ENCODE results near the gene ITGB6.
"Not testable (repeated sequence)": the region's sequence is repeated elsewhere in the genome, so short reads cannot be mapped to it uniquely, and the experiment has no call there.

ITGB6 gene

GRCh38 chr2:160144280-160144990 is 55.6 kb downstream of the ITGB6 start:
- no peak for DNase-seq
- TF ChIP-seq GATA1 (IDR thresholded peaks at IDR 0.05; ENCODE audit: low read depth, low read length) (no peak), POLR2A (IDR thresholded peaks at IDR 0.05; ENCODE audit: low read length) (no peak)

- no peak for TF ChIP-seq GATA1 (IDR thresholded peaks at IDR 0.05; ENCODE audit: low read depth, low read length)
- TF ChIP-seq POLR2A (IDR thresholded peaks at IDR 0.05; ENCODE audit: low read length) = no peak
- no peak for DNase-seq
Measured at GRCh38 chr2:160142472-160142871, 57.6 kb downstream of the ITGB6 start.

- DNase-seq = no peak
- no peak for TF ChIP-seq POLR2A (IDR thresholded peaks at IDR 0.05; ENCODE audit: low read length)
- TF ChIP-seq GATA1 (IDR thresholded peaks at IDR 0.05; ENCODE audit: low read depth, low read length) = no peak
Measured at GRCh38 chr2:160141912-160142311, 58.2 kb downstream of the ITGB6 start.

- TF ChIP-seq POLR2A (IDR thresholded peaks at IDR 0.05; ENCODE audit: low read length) = no peak
- no peak for TF ChIP-seq GATA1 (IDR thresholded peaks at IDR 0.05; ENCODE audit: low read depth, low read length)
- no peak for DNase-seq
Measured at GRCh38 chr2:160141419-160141818, 58.7 kb downstream of the ITGB6 start.

- TF ChIP-seq POLR2A (IDR thresholded peaks at IDR 0.05; ENCODE audit: low read length) = no peak
- no peak for TF ChIP-seq GATA1 (IDR thresholded peaks at IDR 0.05; ENCODE audit: low read depth, low read length)
- no peak for DNase-seq
Measured at GRCh38 chr2:160140471-160140870, 59.6 kb downstream of the ITGB6 start.

GRCh38 chr2:160139991-160140390 is 60.1 kb downstream of the ITGB6 start:
- TF ChIP-seq GATA1 (IDR thresholded peaks at IDR 0.05; ENCODE audit: low read depth, low read length) (no peak), POLR2A (IDR thresholded peaks at IDR 0.05; ENCODE audit: low read length) (no peak)
- DNase-seq = no peak

- DNase-seq = no peak
- TF ChIP-seq GATA1 (IDR thresholded peaks at IDR 0.05; ENCODE audit: low read depth, low read length) = no peak
- no peak for TF ChIP-seq POLR2A (IDR thresholded peaks at IDR 0.05; ENCODE audit: low read length)
Measured at GRCh38 chr2:160139350-160139749, 60.7 kb downstream of the ITGB6 start.

GRCh38 chr2:160138406-160138805 is 61.7 kb downstream of the ITGB6 start:
- TF ChIP-seq GATA1 (IDR thresholded peaks at IDR 0.05; ENCODE audit: low read depth, low read length) (no peak), POLR2A (IDR thresholded peaks at IDR 0.05; ENCODE audit: low read length) (no peak)
- DNase-seq = no peak

GRCh38 chr2:160137464-160137863 is 62.6 kb downstream of the ITGB6 start:
- no peak for DNase-seq
- TF ChIP-seq GATA1 (IDR thresholded peaks at IDR 0.05; ENCODE audit: low read depth, low read length) (no peak), POLR2A (IDR thresholded peaks at IDR 0.05; ENCODE audit: low read length) (no peak)

GRCh38 chr2:160132761-160133160 is 67.3 kb downstream of the ITGB6 start:
- TF ChIP-seq POLR2A (IDR thresholded peaks at IDR 0.05; ENCODE audit: low read length) (no peak), GATA1 (IDR thresholded peaks at IDR 0.05; ENCODE audit: low read depth, low read length) (no peak)
- no peak for DNase-seq

- no peak for DNase-seq
- TF ChIP-seq GATA1 (IDR thresholded peaks at IDR 0.05; ENCODE audit: low read depth, low read length) (no peak), POLR2A (IDR thresholded peaks at IDR 0.05; ENCODE audit: low read length) (no peak)
Measured at GRCh38 chr2:160126756-160127155, 73.3 kb downstream of the ITGB6 start.

- TF ChIP-seq POLR2A (IDR thresholded peaks at IDR 0.05; ENCODE audit: low read length) (no peak), GATA1 (IDR thresholded peaks at IDR 0.05; ENCODE audit: low read depth, low read length) (no peak)
- DNase-seq = no peak
Measured at GRCh38 chr2:160126315-160126714, 73.8 kb downstream of the ITGB6 start.

GRCh38 chr2:160125828-160126227 is 74.2 kb downstream of the ITGB6 start:
- DNase-seq = no peak
- no peak for TF ChIP-seq POLR2A (IDR thresholded peaks at IDR 0.05; ENCODE audit: low read length)
- TF ChIP-seq GATA1 (IDR thresholded peaks at IDR 0.05; ENCODE audit: low read depth, low read length) = no peak

- DNase-seq = no peak
- no peak for TF ChIP-seq GATA1 (IDR thresholded peaks at IDR 0.05; ENCODE audit: low read depth, low read length)
- no peak for TF ChIP-seq POLR2A (IDR thresholded peaks at IDR 0.05; ENCODE audit: low read length)
Measured at GRCh38 chr2:160125366-160125765, 74.7 kb downstream of the ITGB6 start.

GRCh38 chr2:160124571-160124970 is 75.5 kb downstream of the ITGB6 start:
- DNase-seq = no peak
- TF ChIP-seq GATA1 (IDR thresholded peaks at IDR 0.05; ENCODE audit: low read depth, low read length) (no peak), POLR2A (IDR thresholded peaks at IDR 0.05; ENCODE audit: low read length) (no peak)

- not testable (repeated sequence) for DNase-seq
Measured at GRCh38 chr2:160114721-160115120, 85.4 kb downstream of the ITGB6 start.

All from erythroblast (primary cell).